ENCODE data around the gene CPLX1.
"Not testable (repeated sequence)": the region's sequence is repeated elsewhere in the genome, so short reads cannot be mapped to it uniquely, and the experiment has no call there.

The CPLX1 gene

DNA sequence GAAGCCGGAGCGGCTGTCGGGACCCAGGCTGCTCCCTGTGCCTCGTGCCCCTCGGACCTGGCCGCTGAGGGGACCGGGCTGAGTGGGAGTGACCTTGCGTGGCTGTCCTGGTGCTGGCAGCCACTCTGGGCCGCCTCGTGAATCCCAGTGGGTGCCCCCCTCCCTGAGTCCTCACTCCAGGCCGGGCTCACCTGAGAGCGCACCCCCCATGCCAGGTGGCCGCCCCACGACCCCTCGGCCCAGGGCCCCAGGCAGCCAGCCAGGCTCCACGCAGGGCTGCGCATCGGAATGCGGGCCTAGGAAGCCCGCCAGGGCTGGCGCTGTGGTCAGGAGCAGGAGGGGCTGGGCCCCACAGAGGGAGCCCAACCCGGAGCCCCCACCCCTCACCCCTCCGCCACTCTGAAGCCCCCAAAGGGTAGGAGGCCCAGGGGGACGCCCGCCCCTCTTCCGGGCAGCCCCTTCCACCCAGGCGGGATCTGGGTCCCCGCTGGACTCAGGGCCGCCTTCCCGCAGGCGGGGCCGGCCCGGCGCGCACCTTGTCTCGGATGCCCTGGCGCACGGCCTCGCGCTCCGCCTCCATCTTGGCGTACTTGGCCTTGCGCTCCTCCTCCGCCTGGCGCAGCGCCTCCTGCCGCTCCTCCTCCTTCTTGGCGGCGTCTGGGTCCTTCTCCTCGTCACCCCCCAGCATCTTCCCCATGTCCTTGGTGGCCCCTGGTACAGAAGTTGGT lies 33.9 kb downstream of the CPLX1 start:
- peak; percentile 21 for DNase-seq (ENCODE audit: low read depth)

GRCh38 chr4:791252-791897 lies 34.6 kb downstream of the CPLX1 start:
- DNase-seq (ENCODE audit: low read depth): no peak

DNA sequence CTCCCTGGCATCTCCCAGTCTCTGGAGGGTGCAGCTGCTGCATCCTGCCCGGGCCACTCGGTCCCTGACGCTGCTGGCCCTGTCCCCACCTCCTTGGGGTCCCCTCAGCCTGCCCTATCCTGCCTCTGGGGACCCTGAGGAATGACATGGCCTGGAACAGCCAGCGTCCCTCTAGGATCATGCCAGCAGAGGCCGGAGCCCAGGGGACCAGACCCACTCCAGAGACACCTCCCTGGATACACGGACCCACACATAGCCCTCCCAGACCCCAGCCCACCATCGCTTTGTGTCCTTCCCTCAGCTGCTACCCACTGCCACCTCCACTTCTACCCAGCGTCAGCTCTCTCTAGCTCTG lies 35.5 kb downstream of the CPLX1 start:
- DNase-seq (ENCODE audit: low read depth): no peak

GRCh38 chr4:789571-790465 lies 36.1 kb downstream of the CPLX1 start:
- DNase-seq (ENCODE audit: low read depth): no peak

DNA sequence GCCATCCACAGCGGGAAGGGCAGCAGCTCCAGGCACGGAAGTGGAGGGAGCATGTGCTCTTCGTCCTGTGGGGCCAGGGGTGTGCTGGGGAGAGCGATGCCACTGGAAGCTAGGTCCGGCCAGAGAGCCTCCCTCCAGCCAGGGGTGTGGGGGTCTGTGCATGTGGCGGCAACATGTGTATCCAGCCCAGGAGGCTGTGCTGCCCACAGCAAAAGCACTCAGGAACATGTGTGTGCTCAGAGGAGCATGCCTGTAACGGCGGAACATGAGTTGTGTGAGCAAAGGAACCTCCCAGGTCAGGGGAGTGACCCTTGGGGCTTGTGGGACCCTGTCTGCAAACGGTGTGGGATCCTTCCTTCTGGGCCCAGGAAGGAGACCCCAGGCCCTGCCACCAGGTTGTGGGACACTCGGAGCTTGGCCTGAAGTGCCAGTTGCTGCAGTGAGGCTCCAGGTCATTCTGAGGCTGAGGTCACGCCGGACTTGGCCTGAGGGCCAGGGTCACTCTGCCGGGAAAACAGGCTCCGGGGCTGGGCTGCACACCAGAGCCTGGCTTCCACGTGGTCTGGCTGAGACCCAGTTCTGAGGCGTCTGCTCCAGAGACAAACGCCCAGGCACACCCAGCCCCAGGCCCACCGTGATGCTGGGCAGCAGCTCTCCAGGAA lies 37.2 kb downstream of the CPLX1 start:
- DNase-seq (ENCODE audit: low read depth): no peak

DNA sequence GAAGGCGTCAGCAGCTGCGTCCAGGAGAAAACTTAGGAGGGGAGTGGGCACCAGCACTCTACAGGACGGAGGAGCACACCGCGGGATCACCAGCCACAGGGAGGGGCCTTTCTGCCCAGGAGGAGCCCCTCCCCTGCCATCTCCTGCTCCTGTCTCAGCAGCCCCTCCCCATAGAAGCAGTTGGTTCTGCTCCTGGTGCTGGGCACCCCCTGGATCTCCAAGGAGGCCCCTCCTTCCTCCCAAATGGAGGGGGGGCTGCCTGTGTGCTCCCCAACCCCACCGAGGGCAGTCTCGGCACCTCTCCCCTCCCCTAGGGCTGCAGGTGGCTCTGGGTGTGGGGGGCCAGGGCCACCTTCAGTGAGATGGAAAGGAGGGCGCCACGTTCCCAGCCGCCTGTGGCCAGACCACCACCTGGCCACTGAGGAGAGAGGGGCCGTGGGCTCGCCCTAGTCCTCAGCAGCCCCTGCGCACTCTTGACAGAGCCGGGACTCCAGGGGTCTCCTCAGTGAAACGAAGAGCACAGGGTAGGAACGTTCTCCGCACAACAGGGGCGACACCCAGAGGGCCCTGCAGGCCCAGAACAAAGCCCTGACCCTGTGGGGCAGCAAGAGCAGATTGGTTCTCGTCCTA lies 37.8 kb downstream of the CPLX1 start:
- no peak for DNase-seq (ENCODE audit: low read depth)

- DNase-seq (ENCODE audit: low read depth): no peak
Observed at GRCh38 chr4:787561-787981, 38.4 kb downstream of the CPLX1 start.

GRCh38 chr4:786861-787300 lies 39.0 kb downstream of the CPLX1 start:
- no peak for DNase-seq (ENCODE audit: low read depth)

DNA sequence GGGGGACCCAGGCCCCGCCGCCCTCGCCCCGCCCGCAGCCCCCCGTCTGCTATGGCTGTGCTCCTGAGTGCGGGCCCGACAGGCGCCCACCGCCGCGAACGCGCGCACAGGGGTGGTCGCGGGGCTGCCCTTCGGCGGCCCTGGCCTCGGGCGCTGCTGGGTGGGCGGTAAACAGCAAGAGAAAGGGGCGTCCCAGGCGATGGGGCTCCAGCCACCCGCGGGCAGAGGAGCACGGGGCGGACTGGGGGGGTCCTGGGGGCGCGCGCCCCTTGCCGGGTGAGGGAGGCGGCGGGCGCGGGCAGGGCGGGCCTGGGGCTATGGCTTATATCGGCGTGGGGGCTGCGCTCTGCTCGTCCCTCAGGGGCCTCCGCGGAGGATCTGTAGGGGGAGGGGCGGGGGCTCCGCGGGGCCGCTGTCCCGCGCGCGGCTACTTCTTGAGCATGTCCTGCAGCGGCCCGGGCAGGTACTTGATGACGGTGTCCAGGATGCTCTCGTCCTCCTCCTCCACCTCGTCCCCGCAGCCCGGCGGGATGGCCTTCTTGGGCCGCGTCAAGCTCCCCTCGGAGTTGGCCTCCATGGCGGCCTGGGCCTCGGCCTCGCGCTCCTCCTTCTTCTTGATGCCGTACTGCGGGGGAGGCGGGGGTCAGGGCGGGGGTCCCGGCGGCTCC lies 39.7 kb downstream of the CPLX1 start:
- DNase-seq (ENCODE audit: low read depth): no peak

GRCh38 chr4:785332-786073 lies 40.4 kb downstream of the CPLX1 start:
- DNase-seq (ENCODE audit: low read depth): no peak

DNA sequence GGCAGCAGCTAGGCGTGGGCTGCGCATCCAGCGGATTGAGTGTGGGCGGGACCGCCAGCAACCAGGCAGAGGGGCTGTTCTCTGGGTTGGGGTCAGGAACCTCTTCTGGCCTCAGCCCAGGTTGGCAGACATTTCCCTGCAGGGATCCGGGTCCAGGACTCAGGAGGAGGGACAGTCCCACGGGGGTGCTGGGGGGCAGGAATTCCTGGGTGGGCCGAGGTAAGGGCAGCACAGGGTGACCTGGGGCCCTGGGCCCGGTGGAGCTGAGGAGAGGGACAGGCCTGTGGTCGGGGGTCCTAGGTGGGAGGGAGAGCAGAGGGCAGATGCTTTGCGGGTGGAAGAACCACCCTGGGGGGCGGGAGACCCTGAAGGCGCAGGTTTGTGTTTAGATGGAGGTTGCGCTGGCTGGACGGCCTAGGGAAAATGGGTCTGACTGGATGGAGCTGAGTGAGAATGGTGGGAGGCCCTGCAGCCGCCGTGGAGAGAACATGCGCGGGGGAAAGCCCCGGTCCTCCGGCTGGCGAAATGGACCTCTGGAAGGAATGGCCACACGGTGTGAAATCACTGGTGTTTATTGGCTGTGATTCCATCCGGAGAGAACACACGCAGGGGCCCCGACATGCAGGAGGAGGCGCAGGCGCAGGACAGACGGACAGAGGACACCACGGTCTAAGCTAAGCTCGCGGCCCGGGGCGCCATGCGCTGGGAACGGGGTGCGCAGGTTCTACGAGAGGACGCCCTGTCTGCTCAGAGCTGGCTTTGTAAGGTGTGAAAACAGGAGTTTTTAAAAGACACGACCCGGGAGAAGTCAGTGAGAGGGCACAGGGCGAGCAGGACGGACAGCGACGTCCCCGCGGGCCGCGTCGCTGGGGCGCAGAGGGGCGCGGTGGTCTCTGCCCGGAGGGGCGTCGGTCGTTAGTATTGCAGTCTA lies 41.3 kb downstream of the CPLX1 start:
- DNase-seq (ENCODE audit: low read depth): no peak

DNA sequence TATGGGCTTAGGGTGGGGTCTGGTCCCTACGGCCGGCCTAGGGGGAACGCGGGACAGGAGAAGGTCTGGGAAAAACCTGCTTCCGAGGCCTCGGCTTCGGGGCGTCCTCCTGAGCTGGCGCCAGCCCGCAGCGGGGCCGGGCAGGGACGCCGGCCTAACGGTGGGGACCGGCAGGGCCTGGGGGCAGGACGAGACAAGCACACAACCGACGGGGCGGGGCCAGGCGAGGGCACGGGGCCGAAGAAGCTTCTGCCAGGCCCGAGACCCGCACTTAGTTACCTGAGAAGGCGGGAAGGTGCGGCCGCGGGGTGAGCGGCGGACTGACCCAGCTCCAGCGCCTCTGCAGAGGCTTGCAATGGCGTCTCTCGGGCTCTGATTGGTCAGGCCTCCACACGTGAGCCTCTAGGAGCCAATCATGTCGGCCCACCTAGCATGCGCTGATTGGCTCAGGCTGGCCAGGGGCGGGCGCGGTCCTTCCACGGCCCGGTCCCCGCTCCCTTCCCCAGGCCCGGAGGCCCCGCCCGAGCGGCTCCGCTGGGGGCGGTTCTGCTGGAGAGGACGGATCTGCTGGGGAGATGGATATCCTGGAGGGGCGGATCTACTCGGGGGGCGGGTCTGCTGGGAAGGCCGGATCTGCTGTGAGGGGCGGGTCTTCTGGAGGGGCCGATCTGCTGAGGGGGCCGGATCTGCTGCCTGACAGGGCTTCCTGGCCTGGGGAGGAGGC lies 44.3 kb downstream of the CPLX1 start:
- peak; percentile 99 for DNase-seq (ENCODE audit: low read depth)

- DNase-seq (ENCODE audit: low read depth): peak; percentile 35
Observed at GRCh38 chr4:780716-781492, 45.0 kb downstream of the CPLX1 start.

- not testable (repeated sequence) for DNase-seq (ENCODE audit: low read depth)
Observed at GRCh38 chr4:780255-780654, 45.7 kb downstream of the CPLX1 start.

- no peak for DNase-seq (ENCODE audit: low read depth)
Observed at GRCh38 chr4:779555-779954, 46.4 kb downstream of the CPLX1 start.

GRCh38 chr4:777520-778262 lies 48.2 kb downstream of the CPLX1 start:
- DNase-seq (ENCODE audit: low read depth): no peak

Measured in EH (cell line).